ENCODE measurements around the gene OPN4.
"Not testable (repeated sequence)": the region's sequence is repeated elsewhere in the genome, so short reads cannot be mapped to it uniquely, and the experiment has no call there.

Gene OPN4

GRCh38 chr10:86654411-86655172 is at the start of gene OPN4:
Gene OPN4 (plus strand): TSS chr10:86654547. CDS start chr10:86654784, 237 bp downstream.
- no peak for DNase-seq (ENCODE audit: low read depth in 2 of 2)

- DNase-seq (ENCODE audit: low read depth in 2 of 2) = no peak
Measured at GRCh38 chr10:86607674-86608073, 46.7 kb upstream of the OPN4 start.

- DNase-seq (ENCODE audit: low read depth in 2 of 2) = no peak
Measured at GRCh38 chr10:86609920-86610319, 44.4 kb upstream of the OPN4 start.

GRCh38 chr10:86611386-86611785 is 43.0 kb upstream of the OPN4 start:
- DNase-seq (ENCODE audit: low read depth in 2 of 2) = no peak

GRCh38 chr10:86613096-86613495 is 41.3 kb upstream of the OPN4 start:
- no peak for DNase-seq (ENCODE audit: low read depth in 2 of 2)

GRCh38 chr10:86613905-86614304 is 40.4 kb upstream of the OPN4 start:
- DNase-seq (ENCODE audit: low read depth in 2 of 2) = no peak

- DNase-seq (ENCODE audit: low read depth in 2 of 2) = no peak
Measured at GRCh38 chr10:86614853-86615252, 39.5 kb upstream of the OPN4 start.

- DNase-seq (ENCODE audit: low read depth in 2 of 2) = not testable (repeated sequence)
Measured at GRCh38 chr10:86617278-86617677, 37.1 kb upstream of the OPN4 start.

- DNase-seq (ENCODE audit: low read depth in 2 of 2) = no peak
Measured at GRCh38 chr10:86628311-86628710, 26.0 kb upstream of the OPN4 start.

- DNase-seq (ENCODE audit: low read depth in 2 of 2) = no peak
Measured at GRCh38 chr10:86630079-86630478, 24.3 kb upstream of the OPN4 start.

- no peak for DNase-seq (ENCODE audit: low read depth in 2 of 2)
Measured at GRCh38 chr10:86632009-86632800, 22.1 kb upstream of the OPN4 start.

GRCh38 chr10:86632951-86633350 is 21.4 kb upstream of the OPN4 start:
- DNase-seq (ENCODE audit: low read depth in 2 of 2) = no peak

GRCh38 chr10:86635402-86635801 is 18.9 kb upstream of the OPN4 start:
- no peak for DNase-seq (ENCODE audit: low read depth in 2 of 2)

- no peak for DNase-seq (ENCODE audit: low read depth in 2 of 2)
Measured at GRCh38 chr10:86636311-86636710, 18.0 kb upstream of the OPN4 start.

GRCh38 chr10:86642021-86642420 is 12.3 kb upstream of the OPN4 start:
- DNase-seq (ENCODE audit: low read depth in 2 of 2) = no peak

GRCh38 chr10:86642499-86642898 is 11.8 kb upstream of the OPN4 start:
- DNase-seq (ENCODE audit: low read depth in 2 of 2) = no peak

GRCh38 chr10:86644152-86644793 is 10.1 kb upstream of the OPN4 start:
- no peak for DNase-seq (ENCODE audit: low read depth in 2 of 2)

GRCh38 chr10:86644794-86645445 is 9.4 kb upstream of the OPN4 start:
- DNase-seq (ENCODE audit: low read depth in 2 of 2) = no peak

GRCh38 chr10:86645621-86646165 is 8.7 kb upstream of the OPN4 start:
- DNase-seq (ENCODE audit: low read depth in 2 of 2) = not testable (repeated sequence)

- no peak for DNase-seq (ENCODE audit: low read depth in 2 of 2)
Measured at GRCh38 chr10:86646532-86646931, 7.8 kb upstream of the OPN4 start.

- DNase-seq (ENCODE audit: low read depth in 2 of 2) = no peak
Measured at GRCh38 chr10:86646933-86647332, 7.4 kb upstream of the OPN4 start.

Measured in stimulated activated CD8-positive, alpha-beta memory T cell treated with anti-CD3 and anti-CD28 coated beads, Interleukin-15, amount 100 ng/mL, for 48 hours (primary cell).